NCI-H82 (cell line): ENCODE measurements around the gene LACRT.
"Not testable (repeated sequence)": the region's sequence is repeated elsewhere in the genome, so short reads cannot be mapped to it uniquely, and the experiment has no call there.

ENCODE experiments used
- DNase-seq: peaks from one replicate; lab custom pipeline; 2025; lab: John Stamatoyannopoulos, UW

Gene LACRT

GRCh38 chr12:54634795-54635194 is at the start of gene LACRT:
LACRT (minus strand) TSS chr12:54634895; CDS start chr12:54634841, 54 bp downstream.
- no peak for DNase-seq

- no peak for DNase-seq
Observed at GRCh38 chr12:54683398-54683797, 48.7 kb upstream of the LACRT start.

- no peak for DNase-seq
Observed at GRCh38 chr12:54682674-54683073, 48.0 kb upstream of the LACRT start.

- DNase-seq, result peak; percentile 56
Observed at GRCh38 chr12:54680374-54680773, 45.7 kb upstream of the LACRT start.

- DNase-seq, result no peak
Observed at GRCh38 chr12:54678131-54678530, 43.4 kb upstream of the LACRT start.

DNA sequence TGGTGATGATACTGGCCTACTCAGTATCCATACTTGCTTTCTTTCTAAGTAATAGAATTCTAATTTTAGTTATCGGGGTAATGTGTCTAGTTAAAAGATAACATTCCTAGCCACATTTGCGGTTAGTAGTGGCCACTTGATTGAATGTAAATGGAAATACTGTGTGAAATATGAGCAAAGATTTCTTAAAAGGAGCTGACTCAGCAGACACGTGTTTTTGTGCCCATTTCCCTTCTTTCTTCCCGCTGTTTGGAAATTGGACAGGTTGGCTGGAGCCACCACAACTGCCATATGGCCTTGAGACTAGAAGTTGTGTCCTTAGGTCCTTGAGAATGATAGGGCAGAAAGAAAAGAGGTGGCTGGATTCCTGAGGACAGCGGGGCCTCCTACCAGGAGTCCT is 33.2 kb upstream of the LACRT start:
- DNase-seq, result no peak

- DNase-seq, result no peak
Observed at GRCh38 chr12:54666008-54666407, 31.3 kb upstream of the LACRT start.

DNA sequence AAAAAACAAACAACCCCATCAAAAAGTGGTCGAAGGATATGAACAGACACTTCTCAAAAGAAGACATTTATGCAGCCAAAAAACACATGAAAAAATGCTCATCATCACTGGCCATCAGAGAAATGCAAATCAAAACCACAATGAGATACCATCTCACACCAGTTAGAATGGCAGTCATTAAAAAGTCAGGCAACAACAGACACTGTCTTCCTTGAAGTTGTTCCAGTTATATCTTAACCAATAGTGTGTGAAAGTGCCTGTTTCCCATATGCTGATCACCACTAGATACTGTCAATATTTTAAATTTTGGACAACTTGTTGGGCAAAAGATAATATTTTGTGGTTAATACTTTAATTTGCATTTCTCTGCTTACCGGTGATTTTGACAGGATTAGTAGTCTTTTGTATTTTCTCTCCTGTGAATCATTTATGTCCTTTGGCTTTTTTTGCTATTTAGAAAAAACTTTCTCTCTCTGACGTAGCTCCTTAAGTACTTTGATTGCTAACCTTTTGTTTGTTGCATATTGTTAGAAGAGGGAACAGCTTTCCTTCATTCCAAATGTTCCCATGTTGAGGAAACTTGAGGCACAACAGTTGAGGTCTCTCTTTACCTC is 30.4 kb upstream of the LACRT start:
- not testable (repeated sequence) for DNase-seq

DNA sequence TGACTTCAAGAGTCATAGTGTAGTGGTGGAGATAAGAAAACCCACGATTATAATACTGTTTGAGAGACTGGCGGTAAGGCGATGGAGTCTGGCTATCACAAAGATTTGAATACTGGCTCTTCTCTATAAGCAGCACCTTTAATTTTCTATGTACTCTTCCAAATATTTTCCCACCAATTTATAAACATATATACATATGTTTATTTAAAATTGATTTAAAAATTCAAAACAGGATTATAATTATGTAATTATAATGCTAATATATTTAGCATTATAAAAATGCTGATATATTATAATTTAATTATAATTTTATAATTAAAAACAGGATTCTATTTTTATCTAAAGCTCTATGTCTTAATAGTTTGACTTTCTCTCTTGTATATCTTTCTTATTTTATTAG is 28.9 kb upstream of the LACRT start:
- DNase-seq, result no peak

GRCh38 chr12:54662026-54662425 is 27.3 kb upstream of the LACRT start:
- no peak for DNase-seq

GRCh38 chr12:54661048-54661447 is 26.4 kb upstream of the LACRT start:
- no peak for DNase-seq

DNA sequence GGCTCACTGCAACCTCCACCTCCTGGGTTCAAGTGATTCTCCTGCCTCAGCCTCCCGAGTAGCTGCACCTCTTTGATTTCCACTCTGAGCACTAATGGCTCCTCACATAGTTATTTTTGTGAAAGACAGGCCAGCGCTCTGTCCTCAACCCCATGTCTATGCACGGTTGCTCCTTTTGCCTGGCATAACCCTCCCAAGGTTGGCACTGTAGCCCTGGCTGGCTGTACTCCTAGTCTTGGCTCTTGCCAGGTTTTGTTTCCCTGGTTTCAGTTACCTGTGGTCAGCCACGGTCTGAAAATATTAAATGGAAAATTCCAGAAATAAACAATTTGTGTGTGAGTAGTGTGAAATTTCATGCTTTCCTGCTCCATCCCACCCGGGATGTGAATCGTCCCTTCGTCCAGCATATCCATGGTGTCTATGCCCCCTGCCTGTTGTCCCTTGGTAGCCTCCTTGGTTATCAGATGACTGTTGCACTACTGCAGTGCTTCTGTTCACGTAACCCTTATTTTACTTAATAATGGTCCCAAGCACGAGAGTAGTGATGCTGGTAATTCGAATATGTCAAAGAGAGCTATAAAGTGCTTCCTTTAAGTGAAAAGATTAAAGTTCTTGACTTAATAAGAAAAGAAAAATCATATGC is 25.7 kb upstream of the LACRT start:
- DNase-seq, result no peak

DNA sequence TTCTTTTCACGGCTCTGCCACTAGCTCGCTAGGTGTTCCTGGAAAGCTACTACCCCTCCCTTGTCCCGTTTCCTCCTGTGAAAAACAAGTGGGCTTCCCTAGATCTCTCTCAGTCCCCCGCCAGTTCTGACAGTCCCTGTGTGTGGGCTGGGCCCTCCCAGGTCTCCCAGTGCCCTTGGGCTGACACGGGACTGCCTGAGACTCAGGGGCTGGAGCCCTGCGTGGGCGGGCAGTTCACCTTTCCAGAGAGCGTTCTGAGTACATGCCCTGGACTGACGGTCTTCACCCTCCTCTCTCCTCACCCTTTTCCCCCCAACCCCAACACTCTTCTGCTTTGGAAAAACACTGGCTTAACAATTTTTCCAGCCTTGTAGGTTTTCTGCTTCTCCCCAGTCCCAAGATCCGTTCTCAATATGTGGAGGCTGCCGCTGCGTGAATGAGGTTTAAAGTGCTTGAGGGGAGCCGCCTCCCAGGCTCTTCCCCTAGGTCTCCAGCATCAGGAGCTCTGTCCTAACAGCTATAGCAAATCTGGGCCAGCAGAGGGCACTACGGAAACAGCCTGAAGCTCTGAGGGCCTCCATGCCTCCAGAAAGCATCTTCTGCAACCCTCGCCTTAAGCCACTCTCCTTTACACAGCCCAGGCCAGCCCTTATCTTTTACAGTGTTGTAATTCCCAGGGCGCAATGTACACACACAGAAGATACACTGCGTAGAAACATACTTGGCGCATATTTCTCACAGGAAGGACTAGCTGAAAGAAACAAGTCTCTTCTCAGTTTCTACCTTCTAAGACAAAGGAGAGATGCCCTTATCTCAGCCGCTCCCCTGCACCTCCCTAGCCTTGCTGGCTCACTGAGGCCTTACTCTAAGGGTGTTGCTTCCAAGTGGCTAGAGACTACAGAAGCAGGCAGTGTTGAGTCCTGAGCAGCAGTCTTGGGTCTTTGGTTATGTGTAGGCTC is 23.9 kb upstream of the LACRT start:
- peak; percentile 62 for DNase-seq

- no peak for DNase-seq
Observed at GRCh38 chr12:54657105-54657607, 22.5 kb upstream of the LACRT start.

- DNase-seq, result no peak
Observed at GRCh38 chr12:54654926-54655325, 20.2 kb upstream of the LACRT start.

DNA sequence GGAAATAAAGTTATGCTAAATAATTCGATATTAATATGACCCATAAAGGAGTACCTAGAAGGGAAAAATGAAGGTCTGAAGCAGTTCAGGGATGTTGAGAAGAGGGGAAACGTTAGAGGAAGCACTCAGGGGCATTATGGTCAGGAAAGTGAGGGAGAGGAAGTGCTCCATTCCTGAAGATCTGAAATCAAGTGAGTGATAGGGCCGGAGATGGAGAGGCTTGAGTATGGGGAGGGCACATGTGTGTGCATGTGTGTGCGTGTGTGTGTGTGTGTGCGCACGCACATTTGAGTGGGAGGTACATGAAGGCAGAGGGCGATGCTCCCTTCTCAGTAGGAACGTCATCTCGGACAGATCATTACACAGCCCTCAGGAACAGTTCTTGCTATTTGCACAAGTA is 18.3 kb upstream of the LACRT start:
- no peak for DNase-seq

GRCh38 chr12:54650889-54651288 is 16.2 kb upstream of the LACRT start:
- DNase-seq, result no peak

DNA sequence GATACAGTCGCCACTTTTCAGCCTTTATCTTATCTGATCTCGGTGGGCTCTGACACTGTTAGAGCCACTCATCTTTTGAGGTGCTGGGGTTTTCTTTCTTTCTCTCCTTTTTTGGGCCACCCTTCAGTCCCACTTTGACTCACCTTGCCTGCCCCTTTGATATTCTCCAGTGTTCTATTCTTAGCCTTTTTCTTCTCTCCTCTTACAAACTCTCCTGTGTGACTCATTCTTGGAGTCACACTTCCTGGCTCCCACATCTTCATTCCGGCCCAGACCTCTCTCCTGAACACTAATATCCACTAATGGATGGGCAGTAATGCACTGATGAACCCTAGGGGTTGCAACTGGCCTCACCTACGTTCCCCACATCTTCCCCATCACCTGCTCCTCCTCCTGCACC is 15.7 kb upstream of the LACRT start:
- DNase-seq, result no peak

GRCh38 chr12:54649825-54650224 is 15.1 kb upstream of the LACRT start:
- no peak for DNase-seq

GRCh38 chr12:54648265-54648664 is 13.6 kb upstream of the LACRT start, which contains the start of gene DCD:
DCD (minus strand) TSS chr12:54648365; CDS start chr12:54648303, 62 bp downstream.
- no peak for DNase-seq

GRCh38 chr12:54641554-54641953 is 6.9 kb upstream of the LACRT start:
- no peak for DNase-seq

DNA sequence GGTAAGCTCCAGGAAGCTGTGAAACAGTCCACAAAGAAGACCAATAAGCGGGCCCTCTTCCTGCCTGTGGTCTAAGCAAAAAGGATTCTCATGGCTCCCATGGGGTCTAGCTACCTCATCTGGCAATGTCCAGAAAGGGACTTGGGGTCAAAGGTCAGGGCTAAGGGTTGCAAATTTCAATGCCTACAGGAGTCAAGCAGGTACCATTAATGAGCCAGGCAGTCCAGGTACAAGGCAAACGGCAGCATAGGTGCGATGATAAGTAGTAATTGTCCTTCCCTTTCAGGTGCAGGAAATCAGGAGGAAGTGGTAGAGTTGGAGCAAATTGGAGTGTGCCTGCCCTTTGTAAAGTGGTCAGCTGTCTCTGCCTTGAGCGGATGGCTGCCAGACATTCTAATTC is 6.4 kb upstream of the LACRT start:
- no peak for DNase-seq

- DNase-seq, result not testable (repeated sequence)
Observed at GRCh38 chr12:54639112-54639511, 4.4 kb upstream of the LACRT start.
